Parathyroid adenoma (tissue), 2 donors: ENCODE results near the gene HAND1.

Experiments used
- H2AFZ ChIP-seq: fragments of 300-600 bp; sonication (generic); one replicate; pipeline ENCODE4 v1.7.0; 2017; ENCODE audit warnings: antibody characterized with exemption, mild to moderate bottlenecking
- H3K27ac ChIP-seq: fragments of 300-600 bp; sonication (generic); one replicate; pipeline ENCODE4 v1.7.0; 2017
- H3K27me3 ChIP-seq: fragments of 300-600 bp; sonication (generic); one replicate; pipeline ENCODE4 v1.7.0; 2017; ENCODE audit warnings: low read length; ENCODE audit not compliant: control insufficient read depth, insufficient read depth
- H3K36me3 ChIP-seq: fragments of 300-600 bp; sonication (generic); one replicate; pipeline ENCODE4 v1.7.0; 2017; ENCODE audit warnings: low read length; ENCODE audit not compliant: control insufficient read depth, insufficient read depth
- H3K4me1 ChIP-seq: fragments of 300-600 bp; sonication (generic); one replicate; pipeline ENCODE4 v1.7.0; 2017; ENCODE audit warnings: control low read depth
- H3K4me2 ChIP-seq: fragments of 300-600 bp; sonication (generic); one replicate; pipeline ENCODE4 v1.7.0; 2017; ENCODE audit warnings: low read length
- H3K4me3 ChIP-seq: fragments of 300-600 bp; sonication (generic); one replicate; pipeline ENCODE4 v1.7.0; 2017; ENCODE audit warnings: low read depth, low read length
- H3K79me2 ChIP-seq: fragments of 300-600 bp; sonication (generic); one replicate; pipeline ENCODE4 v1.7.0; 2017; ENCODE audit warnings: control low read depth
- H3K9ac ChIP-seq: fragments of 300-600 bp; sonication (generic); one replicate; pipeline ENCODE4 v1.7.0; 2017; ENCODE audit warnings: mild to moderate bottlenecking
- H3K9me3 ChIP-seq: fragments of 300-600 bp; sonication (generic); one replicate; pipeline ENCODE4 v1.7.0; 2017; ENCODE audit warnings: low read length; ENCODE audit not compliant: control insufficient read depth
- CTCF ChIP-seq: fragments of 300-600 bp; sonication (generic); IDR thresholded peaks from one replicate; pipeline ENCODE4 v1.7.0; 2017; ENCODE audit warnings: antibody characterized with exemption, mild to moderate bottlenecking
- donor health status: primary hyperparathyroidism.

HAND1 gene

GRCh38 chr5:154491941-154492340 lies 13.9 kb upstream of the HAND1 start:
- H3K27me3 ChIP-seq: peaks cover 3% of the 10 kb centered on the region

GRCh38 chr5:154487541-154487940 lies 9.5 kb upstream of the HAND1 start:
- H3K4me2 ChIP-seq: no peak overlapping the region
- H3K36me3 ChIP-seq: no peaks in the 10 kb centered on the region
- no peak overlapping the region for H3K9ac ChIP-seq
- H2AFZ ChIP-seq: no peak overlapping the region
- H3K9me3 ChIP-seq: no peaks in the 10 kb centered on the region
- no peak for TF ChIP-seq CTCF
- no peak overlapping the region for H3K4me3 ChIP-seq
- H3K27me3 ChIP-seq: peaks cover 22% of the 10 kb centered on the region
- H3K4me1 ChIP-seq: no peaks in the 10 kb centered on the region
- H3K27ac ChIP-seq: no peak overlapping the region
- no peaks in the 10 kb centered on the region for H3K79me2 ChIP-seq

More at GRCh38 chr5:154491941-154492340, 13.9 kb upstream of the HAND1 start:
- TF ChIP-seq CTCF: no peak
- Histone ChIP-seq H3K4me1 (no peaks in the 10 kb centered on the region), H3K4me2 (no peak overlapping the region), H3K4me3 (no peak overlapping the region), H3K9ac (no peak overlapping the region), H2AFZ (no peak overlapping the region), H3K79me2 (no peaks in the 10 kb centered on the region), H3K27ac (no peak overlapping the region), H3K9me3 (no peaks in the 10 kb centered on the region), H3K36me3 (no peaks in the 10 kb centered on the region)

GRCh38 chr5:154486427-154486866 lies 8.4 kb upstream of the HAND1 start:
- Histone ChIP-seq H3K36me3 (no peaks in the 10 kb centered on the region), H3K4me1 (no peaks in the 10 kb centered on the region), H3K9ac (no peak overlapping the region), H3K9me3 (no peaks in the 10 kb centered on the region), H2AFZ (no peak overlapping the region), H3K4me2 (no peak overlapping the region), H3K27ac (no peak overlapping the region), H3K27me3 (peaks cover 26% of the 10 kb centered on the region), H3K4me3 (no peak overlapping the region), H3K79me2 (no peaks in the 10 kb centered on the region)
- no peak for TF ChIP-seq CTCF

DNA sequence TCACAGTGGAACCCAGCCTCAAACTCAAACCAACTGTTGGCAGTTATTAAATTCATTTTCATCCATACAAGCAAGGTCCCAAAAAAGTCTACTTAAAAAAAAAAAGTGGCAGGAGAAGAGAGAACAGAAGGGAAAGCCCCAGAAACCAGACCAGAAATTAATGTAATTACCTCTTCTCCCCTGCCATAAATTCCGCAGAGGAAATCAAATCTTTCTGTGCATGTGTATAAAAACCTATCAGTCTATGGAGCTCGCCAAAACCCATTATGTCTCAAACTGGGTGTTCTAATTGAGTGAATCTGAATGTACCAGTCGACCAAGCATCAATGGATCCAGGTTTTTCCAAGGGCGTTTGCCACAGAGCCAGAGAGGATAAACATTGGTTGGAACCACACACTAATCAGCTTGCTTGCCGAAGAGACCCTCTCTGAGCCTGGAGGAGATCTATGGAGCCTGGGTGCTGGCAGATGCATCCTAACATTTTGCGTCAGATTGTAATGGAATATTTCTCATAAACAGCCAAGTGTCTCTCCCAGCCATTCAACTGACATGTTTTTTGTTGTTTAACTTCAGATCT lies 7.9 kb upstream of the HAND1 start:
- Histone ChIP-seq H3K79me2 (no peaks in the 10 kb centered on the region), H3K9ac (no peak overlapping the region), H3K9me3 (no peaks in the 10 kb centered on the region), H3K36me3 (no peaks in the 10 kb centered on the region), H3K4me3 (no peak overlapping the region), H3K27ac (no peak overlapping the region), H3K4me1 (no peaks in the 10 kb centered on the region), H3K27me3 (peaks cover 30% of the 10 kb centered on the region), H3K4me2 (no peak overlapping the region), H2AFZ (no peak overlapping the region)
- no peak for TF ChIP-seq CTCF

DNA sequence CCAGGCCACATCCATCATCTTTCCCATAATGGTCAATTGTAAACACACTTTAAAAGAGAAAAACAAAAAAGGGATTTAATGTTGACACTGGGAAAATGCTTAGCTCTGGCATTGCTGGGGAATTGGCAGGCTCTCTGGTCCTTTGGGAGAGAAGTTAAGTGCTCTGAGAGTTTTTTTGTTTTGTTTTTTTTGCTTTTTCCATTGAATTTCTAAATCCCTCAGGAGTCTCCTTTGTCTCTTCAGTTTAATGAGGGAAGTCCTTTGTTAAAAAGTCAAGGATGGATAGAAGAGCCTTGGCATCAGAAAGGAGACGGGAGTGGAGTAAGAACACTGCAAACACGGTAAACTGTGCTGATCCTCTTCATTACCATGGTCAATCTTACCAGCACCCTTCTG lies 7.1 kb upstream of the HAND1 start:
- no peak overlapping the region for H2AFZ ChIP-seq
- no peak overlapping the region for H3K4me2 ChIP-seq
- peaks cover 38% of the 10 kb centered on the region for H3K27me3 ChIP-seq
- H3K9ac ChIP-seq: no peak overlapping the region
- no peak for TF ChIP-seq CTCF
- no peak overlapping the region for H3K4me3 ChIP-seq
- no peaks in the 10 kb centered on the region for H3K9me3 ChIP-seq
- H3K4me1 ChIP-seq: no peaks in the 10 kb centered on the region
- H3K79me2 ChIP-seq: no peaks in the 10 kb centered on the region
- no peaks in the 10 kb centered on the region for H3K36me3 ChIP-seq
- no peak overlapping the region for H3K27ac ChIP-seq
